ENCODE data around the gene TTC3.
"Not testable (repeated sequence)": the region's sequence is repeated elsewhere in the genome, so short reads cannot be mapped to it uniquely, and the experiment has no call there.

The TTC3 gene

DNA sequence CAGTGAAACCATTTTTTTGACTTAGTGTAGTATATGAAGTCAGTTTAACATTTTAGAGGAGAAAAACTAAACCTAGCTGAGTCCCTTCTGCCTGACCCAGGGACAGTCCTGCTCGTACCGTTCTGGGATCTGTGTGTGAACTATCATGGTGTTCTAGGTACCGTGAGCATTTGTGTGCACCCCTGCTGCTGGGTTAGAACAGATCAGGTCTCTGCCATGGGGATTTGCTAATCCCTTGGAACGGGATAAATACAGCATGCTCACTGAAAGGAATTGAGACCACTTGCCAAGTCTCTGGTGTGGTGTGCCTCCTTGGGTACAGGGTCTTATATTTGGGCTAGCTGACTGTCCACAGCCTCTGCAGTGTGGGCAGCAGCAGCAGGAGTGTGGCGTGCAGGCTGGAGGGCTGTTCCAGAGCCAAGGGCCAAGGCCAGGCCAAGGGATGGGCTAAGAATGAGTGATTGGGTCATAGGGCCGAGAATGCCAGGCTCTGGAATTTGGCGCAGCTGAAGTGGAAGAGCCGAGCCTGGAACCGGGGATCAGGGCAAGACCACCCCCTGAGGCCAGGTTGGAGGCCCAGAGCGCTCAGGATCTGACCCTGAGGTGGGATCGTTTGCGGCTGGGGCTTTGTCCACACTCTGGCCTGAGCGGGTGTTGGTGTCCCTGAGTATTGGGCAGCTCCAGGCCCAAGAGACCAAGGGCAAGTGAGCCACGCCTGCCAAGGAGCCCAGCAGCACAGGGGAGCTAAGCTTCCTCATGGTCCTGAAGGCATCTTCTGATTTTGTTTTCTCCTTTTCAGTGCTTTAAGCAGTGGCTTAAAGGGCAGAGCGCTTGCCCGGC is 127.8 kb downstream of the TTC3 start:
- FAIRE-seq, result no peak

DNA sequence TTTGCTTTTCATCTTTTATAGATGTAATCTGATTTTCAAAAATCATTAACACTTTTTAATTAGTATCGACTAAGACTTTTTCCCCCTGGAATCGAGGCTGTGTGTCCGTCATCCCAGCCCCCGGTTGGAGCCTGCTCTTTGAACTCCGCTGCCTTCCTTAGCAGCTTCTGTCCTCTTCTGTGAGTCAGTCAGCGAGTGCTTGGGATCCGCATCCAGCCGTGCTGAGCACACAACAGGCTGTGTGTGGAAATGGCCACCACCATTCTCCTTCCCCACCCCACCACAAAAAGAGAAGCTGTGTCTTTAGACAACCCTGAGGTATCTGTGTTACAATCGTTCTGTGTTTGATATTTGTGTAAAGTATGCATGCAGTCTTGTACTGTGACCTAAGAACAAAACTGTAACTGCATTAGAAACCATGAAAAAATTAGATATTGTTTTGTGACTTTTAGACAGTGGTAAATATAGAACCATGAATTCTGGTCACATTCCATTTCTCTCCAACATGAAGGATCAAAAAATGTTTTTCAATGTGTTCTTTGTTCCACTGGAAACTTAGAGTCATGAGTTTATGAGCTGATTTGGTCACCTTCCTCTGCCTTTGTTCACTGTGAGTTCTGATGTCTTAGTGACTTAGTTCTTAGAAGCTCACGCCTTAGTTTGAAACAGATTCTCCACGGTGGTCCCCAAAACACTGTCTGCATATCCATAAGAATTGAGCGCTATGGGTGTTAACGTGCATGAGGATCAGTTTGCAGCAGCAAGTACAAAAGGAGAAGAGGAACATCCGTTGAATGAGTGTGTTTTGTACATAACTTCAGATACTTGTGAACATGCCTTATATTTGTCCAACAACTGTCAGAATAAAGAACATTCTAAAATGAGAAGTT is 129.4 kb downstream of the TTC3 start:
- no peak for FAIRE-seq

DNA sequence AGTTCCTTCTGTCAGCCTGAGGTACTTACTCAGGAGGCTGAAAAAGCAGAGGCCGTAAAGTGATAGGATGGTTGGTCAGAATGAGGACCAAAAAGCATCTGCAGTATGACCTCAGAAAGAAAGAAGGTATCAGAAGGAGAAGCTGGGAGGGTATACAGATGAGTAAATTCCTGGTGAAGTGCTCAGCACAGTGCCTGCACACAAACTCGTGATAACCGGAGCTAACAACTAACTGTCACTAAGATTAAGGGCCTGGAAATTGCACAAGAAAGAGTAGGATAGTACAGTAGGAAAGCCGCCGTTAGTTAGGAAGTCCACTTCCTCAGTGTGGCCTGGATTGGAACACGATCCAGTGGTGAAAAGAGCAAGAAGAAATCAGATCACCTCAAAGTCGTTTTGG is 131.5 kb downstream of the TTC3 start:
- no peak for FAIRE-seq

DNA sequence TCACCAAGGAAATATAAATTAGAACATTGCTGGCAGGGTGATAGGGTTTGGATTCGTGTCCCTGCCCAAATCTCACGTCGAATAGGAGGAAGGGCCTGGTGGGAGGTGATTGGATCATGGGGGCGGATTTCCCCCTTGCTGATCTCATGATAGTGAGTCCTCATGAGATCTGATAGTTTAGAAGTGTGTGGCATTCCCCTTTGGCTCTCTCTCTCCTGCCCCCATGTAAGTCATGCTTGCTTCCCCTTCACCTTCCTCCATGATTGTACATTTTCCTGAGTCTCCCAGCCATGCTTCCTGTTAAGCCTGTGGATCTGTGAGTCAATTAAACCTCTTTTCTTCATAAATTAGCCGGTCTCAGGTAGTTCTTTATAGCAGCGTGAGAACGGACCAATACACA is 133.4 kb downstream of the TTC3 start:
- no peak for FAIRE-seq

DNA sequence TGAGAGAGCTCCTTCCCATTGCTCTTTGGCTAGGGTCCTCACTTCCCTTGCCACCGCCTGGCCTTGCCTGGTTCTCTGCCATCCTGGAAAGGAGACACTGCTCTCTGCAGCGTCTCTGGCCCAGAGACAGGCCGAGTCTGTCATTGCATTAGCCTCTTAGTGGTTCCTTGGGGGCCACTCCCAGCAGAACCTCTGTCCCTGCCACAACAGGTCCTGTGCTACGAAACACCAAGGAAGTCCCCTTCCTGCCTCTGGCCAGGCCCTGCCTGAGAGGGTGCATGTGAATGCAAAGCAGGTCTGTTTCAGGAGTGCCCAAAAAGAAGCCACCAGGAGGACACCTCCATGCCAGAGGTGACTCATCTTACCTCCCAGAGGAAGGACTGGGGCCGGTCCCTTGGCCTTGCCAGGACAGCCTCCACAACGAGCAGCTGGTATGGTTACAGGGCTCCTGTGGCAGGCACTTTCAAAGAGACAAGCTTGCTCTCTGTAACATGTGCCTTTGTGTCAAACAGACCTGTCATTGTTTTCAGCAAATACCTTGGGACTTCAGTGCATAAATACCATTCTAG is 134.5 kb downstream of the TTC3 start:
- FAIRE-seq, result no peak

DNA sequence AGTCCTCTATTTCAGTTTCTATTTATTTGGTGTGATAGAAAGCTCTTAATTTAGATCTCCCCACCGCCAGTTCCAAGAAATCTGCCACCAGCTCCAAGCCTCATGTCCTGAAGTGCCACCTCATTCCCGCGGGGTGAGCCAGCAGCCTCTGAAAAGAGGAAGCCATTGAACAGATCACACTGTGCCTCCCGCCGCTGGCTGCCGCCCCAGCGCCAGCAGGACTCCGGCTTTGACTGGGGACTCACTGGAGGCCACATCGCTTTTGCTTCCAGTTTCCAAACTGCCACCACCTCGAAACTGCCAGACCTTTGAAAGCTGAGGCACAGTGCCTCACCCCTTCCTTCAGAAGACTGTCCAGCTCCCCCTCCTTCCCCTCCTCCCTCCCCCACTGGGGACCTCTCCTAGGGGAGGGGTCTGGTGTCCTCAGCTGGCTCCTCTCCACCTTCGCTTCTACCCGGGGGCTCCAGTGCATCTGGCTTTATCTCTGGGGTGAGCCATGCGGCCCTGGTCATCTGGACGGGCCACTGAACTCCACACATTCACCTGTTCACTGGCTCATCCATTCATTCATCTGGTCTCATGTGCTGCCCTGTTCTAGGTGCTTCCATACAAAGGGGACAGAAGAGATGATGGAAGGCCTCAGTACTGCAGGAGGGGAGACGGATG is 135.1 kb downstream of the TTC3 start:
- no peak for FAIRE-seq

DNA sequence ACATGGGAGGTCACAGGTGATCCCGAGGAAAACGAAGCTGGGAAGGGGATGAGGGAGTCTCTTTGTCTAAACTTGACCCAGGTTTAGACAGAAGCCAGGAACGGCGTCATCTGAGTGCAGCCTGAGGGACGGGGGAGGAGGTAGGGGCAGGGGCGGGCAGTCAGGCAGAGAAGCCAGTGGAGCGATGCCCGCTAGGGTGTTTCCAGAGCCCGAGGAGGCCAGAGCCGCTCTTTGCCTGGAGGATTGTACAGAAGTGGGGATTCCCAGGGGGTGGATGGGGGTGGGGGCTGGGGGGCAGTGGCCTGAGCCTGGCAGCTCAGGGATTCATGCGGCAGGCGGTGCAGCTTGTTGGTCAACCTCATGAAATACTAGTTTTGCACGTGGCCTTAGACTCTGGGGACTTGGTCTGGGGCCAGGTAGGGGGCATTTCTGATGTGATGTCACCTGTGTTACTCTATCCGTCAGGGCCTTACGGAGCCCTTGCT is 135.7 kb downstream of the TTC3 start:
- no peak for FAIRE-seq

DNA sequence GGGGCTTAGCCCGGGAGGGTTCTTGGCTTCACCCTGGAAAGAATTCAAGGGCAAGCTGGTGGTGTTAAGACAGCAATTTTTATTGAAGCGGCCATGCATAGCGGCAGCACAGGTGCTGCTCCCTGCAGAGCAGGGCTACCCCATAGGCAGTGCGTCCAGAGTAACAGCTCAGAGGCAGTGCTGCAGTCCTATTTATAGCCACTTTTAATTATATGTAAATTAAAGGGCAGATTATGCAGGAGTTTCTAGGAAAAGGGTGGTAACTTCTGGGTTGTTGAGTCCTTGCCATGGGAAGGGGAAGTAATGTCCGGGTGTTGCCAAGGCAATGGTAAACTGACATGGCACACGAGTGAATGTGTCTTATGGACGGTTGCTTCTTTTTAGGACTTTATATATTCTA is 137.1 kb downstream of the TTC3 start:
- no peak for FAIRE-seq

DNA sequence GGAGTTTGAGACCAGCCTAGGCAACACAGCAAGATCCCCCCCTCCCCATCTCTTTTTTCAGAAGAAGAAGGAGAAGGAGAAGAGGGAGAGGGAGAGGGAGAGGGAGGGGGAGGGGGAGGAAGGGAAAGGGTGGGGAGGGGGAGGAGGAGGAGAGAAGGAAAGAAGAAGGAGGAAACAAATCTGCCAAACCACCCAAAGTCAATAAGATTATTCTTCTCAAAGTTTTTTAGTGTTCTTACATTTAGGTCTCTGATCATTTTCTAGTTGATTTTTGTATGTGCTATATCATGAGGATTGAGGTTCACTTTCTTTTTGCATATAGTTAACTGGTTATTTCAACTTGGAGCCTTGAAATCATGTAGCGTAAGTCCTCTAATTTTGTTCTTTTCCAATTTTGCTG is 137.7 kb downstream of the TTC3 start:
- no peak for FAIRE-seq

DNA sequence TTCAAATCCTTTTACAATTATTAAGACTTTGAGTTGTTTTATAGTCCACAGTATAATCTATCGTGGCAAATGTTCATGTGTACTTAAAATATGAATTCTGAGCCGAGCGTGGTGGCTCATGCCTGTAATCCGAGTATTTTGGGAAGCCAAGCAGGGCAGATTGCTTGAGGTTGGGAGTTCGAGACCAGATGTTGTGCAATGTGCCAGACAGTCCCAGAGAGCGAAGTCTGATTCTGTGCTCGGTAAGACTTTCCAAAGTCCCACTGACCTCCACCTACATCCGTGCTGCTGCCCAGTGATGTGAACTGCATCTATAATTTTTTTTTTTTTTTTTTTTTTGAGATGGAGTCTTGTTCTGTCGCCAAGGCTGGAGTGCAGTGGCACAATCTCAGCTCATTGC is 141.9 kb downstream of the TTC3 start:
- no peak for FAIRE-seq

DNA sequence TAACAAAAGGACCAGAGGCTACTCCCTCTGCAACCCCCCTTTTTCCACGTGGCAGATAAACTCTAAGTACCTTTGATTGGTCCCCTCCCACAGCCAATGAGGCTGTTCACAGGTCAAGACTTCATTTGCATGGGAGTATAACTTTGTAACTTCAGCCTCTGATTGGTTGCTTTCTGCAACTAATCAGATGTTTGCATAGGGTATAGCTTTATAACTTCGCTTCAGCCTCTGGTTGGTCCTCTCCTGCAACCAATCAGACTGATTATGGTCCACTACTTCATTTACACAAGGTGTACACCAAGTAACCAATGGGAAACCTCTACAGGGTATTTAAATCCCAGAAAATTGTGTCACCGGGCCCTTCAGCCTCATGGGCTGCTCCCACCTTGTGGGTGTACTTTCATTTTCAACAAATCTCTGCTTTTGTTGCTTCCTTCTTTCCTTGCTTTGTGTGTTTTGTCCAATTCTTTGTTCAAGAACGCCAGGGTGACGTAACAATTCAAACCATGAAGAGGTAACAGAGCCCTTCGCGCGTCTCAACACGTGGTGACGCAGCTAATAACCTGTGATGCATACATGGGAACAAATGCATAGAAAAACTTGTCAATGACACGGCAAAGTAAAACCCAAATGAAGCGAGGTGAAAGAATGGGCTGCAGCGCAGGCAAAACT is 146.8 kb downstream of the TTC3 start:
- FAIRE-seq, result no peak

DNA sequence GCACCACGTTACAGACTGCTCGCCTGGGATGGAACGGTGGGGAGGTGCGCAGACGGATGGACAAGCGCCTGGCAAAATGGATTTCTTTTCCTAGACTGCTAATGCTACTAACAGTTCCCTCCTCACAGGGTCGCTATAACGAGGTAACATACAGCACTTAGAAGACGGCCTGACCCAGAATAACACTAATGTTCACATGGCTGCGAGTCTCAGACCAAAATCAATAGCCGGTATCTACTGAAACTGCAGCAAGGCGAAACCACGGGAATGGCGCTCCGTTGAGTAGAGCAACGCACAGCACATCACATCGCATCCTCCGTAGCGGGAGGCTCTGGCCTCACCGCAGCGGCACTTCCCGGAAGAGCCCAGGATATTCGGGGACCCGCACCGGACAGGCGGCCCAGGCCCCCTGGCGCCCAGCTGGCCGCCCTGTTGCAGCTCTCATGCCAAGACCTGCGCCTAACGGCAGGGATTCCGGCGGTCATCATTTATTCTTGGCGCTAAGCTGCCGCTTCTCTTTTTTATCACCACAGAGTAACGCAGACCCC is 147.5 kb downstream of the TTC3 start:
- no peak for FAIRE-seq

DNA sequence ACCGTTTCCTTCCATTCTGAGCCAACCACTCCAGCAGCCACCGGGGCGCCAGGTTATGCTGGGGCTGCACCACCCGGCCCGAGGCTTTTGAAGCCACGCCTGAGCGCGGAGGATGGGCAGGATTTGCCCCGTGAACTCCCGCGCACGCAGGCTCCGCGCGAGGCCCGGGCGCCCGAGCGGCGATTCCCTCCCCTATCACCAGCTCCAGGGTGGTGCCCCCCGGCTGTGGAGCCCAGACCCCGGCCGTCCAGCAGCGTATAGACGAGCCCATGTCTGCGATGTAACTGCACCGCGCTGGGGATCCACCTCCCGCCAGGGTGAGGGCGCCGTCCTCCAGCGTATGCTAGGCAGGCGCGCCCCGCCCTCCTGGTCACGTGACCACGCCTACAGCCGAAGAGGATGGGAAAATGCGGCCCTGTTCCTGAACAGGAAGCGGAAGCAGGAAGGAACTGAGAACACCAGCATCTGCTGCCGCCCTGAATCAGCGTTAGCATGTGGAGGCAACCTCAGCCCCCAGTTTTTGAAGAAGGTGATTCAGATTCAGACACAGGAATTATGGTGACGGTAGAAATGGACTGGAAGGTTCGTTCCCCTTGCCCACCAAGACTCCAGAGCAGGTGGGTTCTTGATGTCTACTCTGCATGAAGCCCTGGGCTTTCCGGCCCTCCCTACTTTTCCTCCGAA is 148.1 kb downstream of the TTC3 start:
- no peak for FAIRE-seq

DNA sequence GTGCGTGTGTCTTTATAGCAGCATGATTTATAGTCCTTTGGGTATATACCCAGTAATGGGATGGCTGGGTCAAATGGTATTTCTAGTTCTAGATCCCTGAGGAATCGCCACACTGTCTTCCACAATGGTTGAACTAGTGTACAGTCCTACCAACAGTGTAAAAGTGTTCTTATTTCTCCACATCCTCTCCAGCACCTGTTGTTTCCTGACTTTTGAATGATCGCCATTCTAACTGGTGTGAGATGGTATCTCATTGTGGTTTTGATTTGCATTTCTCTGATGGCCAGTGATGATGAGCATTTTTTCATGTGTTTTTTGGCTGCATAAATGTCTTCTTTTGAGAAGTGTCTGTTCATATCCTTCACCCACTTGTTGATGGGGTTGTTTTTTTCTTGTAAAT is 149.2 kb downstream of the TTC3 start:
- not testable (repeated sequence) for FAIRE-seq

DNA sequence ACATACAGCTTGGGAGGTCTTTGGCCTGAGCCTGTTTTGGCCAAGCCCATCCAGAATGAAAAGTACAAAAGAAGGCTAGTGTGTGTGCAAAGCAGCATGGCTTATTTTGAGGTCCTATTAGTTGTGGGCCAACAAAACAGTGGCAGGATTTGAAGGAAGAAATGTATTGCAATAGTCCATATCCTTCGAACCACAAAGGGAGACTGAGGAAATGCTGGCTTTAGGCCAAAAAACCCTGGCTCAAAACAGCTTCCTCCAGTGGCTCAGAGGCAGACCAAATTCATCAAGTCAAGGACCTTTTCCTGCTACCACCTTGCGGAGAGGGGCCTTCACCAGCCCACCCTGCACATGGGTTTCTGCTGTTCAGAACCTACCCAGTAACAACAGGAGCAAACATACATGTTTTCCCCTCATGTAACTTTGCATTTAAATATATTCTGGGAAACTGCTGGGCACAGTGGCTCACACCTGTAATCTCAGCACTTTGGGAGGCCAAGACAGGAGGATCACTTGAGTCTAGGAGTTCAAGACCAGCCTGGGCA is 150.8 kb downstream of the TTC3 start:
- FAIRE-seq, result no peak

DNA sequence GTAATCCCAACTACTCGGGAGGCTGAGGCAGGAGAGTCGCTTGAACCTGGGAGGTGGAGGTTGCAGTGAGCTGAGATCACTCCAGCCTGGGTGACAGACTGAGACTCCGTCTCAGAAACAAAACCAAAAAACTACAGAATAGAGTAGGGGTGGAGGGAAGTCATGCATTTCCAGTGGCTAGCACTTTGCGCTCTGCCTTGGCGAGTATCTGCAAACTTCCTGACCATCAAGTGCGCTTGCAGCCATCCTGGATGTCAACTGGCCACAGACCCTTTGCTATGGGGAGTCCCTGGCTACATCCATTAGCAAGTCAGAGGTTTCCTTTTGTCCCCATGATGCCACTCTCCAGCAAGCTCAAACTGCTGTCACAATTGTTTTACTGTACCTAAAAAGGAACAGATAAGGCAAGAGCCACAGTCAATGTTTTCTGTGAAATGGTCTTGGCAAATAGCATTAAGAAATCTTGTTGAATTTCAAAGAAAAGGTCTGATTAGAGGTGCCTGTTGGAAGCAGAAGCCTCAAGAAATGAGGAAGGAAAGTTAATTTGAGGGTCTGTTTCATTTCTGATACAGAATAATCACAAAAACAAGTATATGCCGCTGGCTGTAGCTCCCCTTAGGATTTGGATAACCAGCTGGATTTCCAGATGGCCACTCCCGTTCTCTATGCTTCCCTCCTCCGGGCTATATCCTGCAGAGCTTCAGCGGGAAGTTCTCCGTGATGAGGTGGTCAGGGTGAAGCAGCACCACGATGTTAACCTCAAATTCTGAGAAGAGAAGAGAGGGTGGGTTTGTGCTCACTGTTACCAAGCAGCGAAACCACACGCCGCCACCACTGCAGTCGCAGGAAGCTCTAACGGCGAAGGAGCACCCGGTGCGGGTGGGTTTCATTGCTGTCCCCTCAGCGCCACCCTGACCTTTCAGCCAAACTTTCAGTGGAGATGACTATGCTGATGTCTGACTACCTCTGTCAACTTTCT is 152.1 kb downstream of the TTC3 start:
- FAIRE-seq, result no peak

DNA sequence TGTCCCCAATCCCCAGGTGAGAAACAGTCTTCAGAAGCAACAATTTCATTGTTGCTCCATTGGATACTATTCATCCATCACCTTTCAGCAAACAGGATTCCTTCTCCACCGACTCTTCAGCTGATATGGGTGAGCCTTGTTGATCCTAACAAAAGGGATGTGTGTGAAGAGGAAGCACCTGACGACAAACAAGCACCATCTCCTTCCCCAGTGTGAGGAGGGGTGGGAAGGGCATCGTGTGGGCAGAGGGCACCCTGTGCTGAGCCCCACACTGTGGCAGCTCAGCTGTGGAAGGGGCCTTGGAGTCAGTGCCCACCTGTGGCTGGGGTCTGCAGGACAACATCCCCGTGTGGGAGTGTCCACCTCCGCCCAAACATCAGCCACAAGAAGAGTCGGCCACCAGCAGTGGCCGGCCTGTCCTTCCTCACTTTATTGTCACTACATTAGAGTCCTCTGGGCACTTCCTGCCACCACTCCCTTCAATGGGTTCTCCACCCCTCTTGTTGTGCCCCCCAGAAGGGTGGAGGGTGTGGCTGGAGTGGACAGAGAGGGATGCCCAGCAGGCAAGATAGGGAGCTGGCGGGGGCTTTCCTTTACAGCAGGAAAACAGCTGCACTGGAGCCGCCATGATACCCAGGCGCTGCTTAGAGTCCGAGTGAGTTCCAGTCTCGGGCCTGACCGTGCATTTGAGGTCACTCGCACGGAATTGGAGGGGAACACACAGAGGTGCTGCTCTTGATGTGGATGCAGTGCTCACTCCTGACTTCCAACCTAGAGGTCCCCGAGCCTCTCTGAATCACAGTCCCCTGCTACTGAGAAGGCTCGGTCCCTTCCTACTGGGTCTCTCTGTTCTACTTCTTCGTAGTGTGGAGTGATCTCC is 153.2 kb downstream of the TTC3 start:
- no peak for FAIRE-seq

DNA sequence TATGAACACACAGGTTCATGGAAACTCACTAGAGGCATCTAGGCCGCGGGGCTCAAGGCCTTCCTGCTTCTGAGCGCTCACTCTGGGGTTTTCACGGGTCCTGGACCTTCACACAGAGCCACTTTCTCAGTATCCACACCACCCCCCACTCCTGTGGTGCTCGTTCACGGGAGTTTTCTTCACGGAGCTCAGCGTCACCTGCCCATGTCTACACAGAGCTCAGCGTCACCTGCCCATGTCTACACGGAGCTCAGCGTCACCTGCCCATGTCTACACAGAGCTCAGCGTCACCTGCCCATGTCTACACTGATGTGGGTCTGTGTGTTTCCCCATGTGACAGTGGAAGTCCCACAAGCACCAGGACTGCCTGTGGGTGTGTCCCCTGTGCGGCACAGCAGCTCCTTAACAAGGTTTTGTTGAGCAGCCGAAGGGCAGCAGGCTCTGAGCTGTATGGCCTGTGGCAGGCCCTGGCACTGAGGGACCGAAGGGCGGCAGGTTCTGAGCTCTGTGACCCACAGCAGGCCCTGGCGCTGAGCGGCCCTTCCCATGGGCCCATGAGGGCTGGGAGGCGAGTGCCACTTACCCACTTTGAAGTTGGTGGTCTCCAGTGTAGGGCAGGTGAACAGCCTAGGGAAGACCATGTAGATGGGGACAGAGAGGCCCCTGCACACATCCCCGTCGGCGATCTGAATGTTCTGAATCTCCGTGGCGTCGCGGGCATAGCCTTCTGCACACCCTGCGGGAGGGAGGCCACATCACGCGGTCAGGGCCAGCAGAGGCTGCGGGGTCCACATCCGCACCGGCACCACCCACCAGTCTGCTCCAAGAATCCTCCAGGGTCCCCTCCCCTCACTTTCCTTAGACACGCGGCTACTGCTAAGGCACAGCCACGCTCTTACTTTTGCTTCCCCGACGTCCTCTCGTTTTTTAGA is 154.3 kb downstream of the TTC3 start:
- no peak for FAIRE-seq
